ENCODE results near the gene PRICKLE2.

The PRICKLE2 gene

DNA sequence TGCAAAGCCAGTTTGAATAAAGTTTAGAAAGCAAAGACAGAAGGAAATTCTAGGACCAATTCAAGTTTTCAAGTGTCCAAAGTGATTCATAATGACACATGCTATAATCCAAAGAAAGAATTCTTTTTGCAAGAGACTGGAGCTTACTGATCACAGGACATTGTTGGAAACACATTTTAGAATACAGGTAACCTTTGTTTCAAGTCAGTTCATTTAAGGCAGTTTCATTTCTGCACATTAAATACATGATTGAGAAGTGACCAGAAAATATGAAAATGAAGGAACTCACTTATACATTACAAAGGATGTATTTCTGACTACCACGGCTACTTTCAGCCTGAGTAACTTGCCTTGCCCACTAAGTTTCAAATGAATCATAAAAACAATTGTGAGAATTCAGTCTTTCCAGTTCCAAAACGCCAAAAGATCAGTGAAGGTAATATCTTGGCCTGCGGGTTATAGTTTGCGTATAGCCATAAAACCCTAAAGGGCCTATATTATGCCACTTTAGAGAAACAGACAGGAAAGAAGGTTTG lies 48.7 kb downstream of the PRICKLE2 start:
- no peaks in the 10 kb centered on the region for H3K27me3 ChIP-seq (replicated peaks; ENCODE audit: control insufficient read depth, insufficient read depth, low read length, poor library complexity, severe bottlenecking)

DNA sequence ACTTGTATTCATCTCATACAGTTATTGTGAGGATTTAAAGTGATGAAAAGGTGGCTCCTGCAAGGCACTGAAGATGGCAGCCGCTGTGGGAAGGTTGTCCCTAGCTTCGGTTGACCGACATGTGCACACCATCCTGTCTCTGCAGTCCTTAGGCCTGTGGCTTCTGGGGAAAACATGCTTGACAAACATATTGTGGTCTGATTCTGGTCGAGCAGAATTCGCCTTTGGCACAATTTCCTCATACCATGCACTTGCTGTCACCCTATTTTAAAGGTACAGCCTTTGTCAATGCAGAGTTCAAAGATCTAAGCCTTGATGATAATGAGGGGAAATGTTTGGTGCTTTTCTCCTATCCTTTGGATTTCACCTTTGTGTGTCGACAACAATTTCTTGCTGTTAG lies 50.9 kb downstream of the PRICKLE2 start:
- no peak for DNase-seq
- H3K27ac ChIP-seq (ENCODE audit: insufficient read depth, low read length, poor library complexity, severe bottlenecking): no peak overlapping the region
- no peaks in the 10 kb centered on the region for H3K36me3 ChIP-seq (ENCODE audit: control insufficient read depth, insufficient read depth, low read length)
- H3K9me3 ChIP-seq (ENCODE audit: control insufficient read depth, low read length): no peaks in the 10 kb centered on the region
- H3K4me1 ChIP-seq (ENCODE audit: control insufficient read depth, insufficient read depth, low read length, poor library complexity, severe bottlenecking): no peaks in the 10 kb centered on the region
- H3K4me3 ChIP-seq (ENCODE audit: insufficient read depth, low read depth, low read length, poor library complexity, severe bottlenecking): no peak overlapping the region
- no peaks in the 10 kb centered on the region for H3K27me3 ChIP-seq (replicated peaks; ENCODE audit: control insufficient read depth, insufficient read depth, low read length, poor library complexity, severe bottlenecking)

More for the DNA sequence above, 48.7 kb downstream of the PRICKLE2 start:
- Histone ChIP-seq H3K4me3 (ENCODE audit: insufficient read depth, low read depth, low read length, poor library complexity, severe bottlenecking) (no peak overlapping the region), H3K36me3 (ENCODE audit: control insufficient read depth, insufficient read depth, low read length) (no peaks in the 10 kb centered on the region), H3K27ac (ENCODE audit: insufficient read depth, low read length, poor library complexity, severe bottlenecking) (no peak overlapping the region), H3K9me3 (ENCODE audit: control insufficient read depth, low read length) (no peaks in the 10 kb centered on the region), H3K4me1 (ENCODE audit: control insufficient read depth, insufficient read depth, low read length, poor library complexity, severe bottlenecking) (no peaks in the 10 kb centered on the region)
- no peak for DNase-seq

DNA sequence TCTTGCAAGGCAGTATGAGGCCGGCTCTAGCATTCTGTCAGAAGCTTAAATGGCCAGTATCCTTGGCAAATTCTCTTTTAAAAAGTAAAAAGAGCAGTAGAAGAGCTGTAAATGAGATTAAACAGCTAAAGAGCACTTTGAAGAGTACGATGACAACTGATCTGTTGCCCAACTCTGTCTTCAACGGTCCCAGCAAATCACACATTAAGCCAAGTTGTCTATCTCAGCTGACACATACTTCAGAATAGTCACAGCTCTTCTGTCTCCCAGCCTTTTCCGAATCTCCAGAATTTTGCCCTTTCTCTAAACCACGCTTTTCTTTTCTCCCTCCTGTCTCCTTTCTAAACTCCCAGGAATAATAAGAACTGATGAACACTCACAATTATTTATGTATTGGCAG lies 51.7 kb downstream of the PRICKLE2 start:
- Histone ChIP-seq H3K4me3 (ENCODE audit: insufficient read depth, low read depth, low read length, poor library complexity, severe bottlenecking) (no peak overlapping the region), H3K36me3 (ENCODE audit: control insufficient read depth, insufficient read depth, low read length) (no peaks in the 10 kb centered on the region)

DNA sequence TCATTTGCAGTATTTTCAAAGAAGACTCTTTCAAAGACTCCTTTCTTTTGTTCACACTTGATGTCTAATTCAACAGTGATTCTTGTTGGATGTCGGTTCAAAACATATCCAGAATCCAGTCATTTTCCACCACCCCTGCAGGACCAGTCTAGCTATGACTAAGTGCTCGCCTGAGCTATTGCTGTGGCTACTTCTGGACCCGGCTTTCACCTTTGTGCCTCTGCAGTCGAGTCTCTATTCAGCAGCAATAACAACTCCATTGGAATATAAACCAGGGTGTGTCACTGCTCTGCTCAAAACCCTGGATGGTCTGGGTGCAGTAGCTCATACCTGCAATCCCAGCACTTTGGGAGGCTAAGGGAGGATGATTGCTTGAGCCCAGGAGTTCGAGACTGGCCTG lies 55.0 kb downstream of the PRICKLE2 start:
- H3K4me1 ChIP-seq (ENCODE audit: control insufficient read depth, insufficient read depth, low read length, poor library complexity, severe bottlenecking): no peaks in the 10 kb centered on the region
- no peaks in the 10 kb centered on the region for H3K27me3 ChIP-seq (replicated peaks; ENCODE audit: control insufficient read depth, insufficient read depth, low read length, poor library complexity, severe bottlenecking)
- H3K9me3 ChIP-seq (ENCODE audit: control insufficient read depth, low read length): no peaks in the 10 kb centered on the region
- no peak for DNase-seq
- no peaks in the 10 kb centered on the region for H3K36me3 ChIP-seq (ENCODE audit: control insufficient read depth, insufficient read depth, low read length)
- no peak overlapping the region for H3K27ac ChIP-seq (ENCODE audit: insufficient read depth, low read length, poor library complexity, severe bottlenecking)
- no peak overlapping the region for H3K4me3 ChIP-seq (ENCODE audit: insufficient read depth, low read depth, low read length, poor library complexity, severe bottlenecking)

More for the DNA sequence above, 51.7 kb downstream of the PRICKLE2 start:
- no peaks in the 10 kb centered on the region for H3K27me3 ChIP-seq (replicated peaks; ENCODE audit: control insufficient read depth, insufficient read depth, low read length, poor library complexity, severe bottlenecking)
- no peak overlapping the region for H3K27ac ChIP-seq (ENCODE audit: insufficient read depth, low read length, poor library complexity, severe bottlenecking)
- no peaks in the 10 kb centered on the region for H3K9me3 ChIP-seq (ENCODE audit: control insufficient read depth, low read length)
- no peaks in the 10 kb centered on the region for H3K4me1 ChIP-seq (ENCODE audit: control insufficient read depth, insufficient read depth, low read length, poor library complexity, severe bottlenecking)
- DNase-seq: no peak

DNA sequence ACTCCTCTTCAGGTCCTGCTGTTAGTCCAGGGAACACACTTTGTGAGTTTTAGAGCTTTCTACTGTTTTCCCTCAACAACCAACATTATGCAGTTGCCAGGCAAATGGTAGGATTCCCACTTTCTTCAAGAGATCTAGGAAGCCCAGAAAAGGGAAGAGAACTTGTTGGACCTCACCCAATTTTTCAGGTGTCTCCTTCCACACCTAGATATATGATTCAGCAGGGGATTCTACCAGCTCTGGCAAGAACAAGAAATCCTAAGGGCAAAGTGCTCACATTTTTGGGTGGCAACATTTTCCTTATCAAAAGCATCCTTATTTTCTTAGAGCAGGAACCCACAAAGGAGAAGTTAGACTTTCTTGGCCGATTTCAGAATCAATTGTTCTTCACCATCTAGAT lies 57.4 kb downstream of the PRICKLE2 start:
- no peaks in the 10 kb centered on the region for H3K36me3 ChIP-seq (ENCODE audit: control insufficient read depth, insufficient read depth, low read length)
- no peaks in the 10 kb centered on the region for H3K9me3 ChIP-seq (ENCODE audit: control insufficient read depth, low read length)
- no peak for DNase-seq
- no peaks in the 10 kb centered on the region for H3K27me3 ChIP-seq (replicated peaks; ENCODE audit: control insufficient read depth, insufficient read depth, low read length, poor library complexity, severe bottlenecking)
- no peak overlapping the region for H3K4me3 ChIP-seq (ENCODE audit: insufficient read depth, low read depth, low read length, poor library complexity, severe bottlenecking)
- H3K4me1 ChIP-seq (ENCODE audit: control insufficient read depth, insufficient read depth, low read length, poor library complexity, severe bottlenecking): no peaks in the 10 kb centered on the region
- H3K27ac ChIP-seq (ENCODE audit: insufficient read depth, low read length, poor library complexity, severe bottlenecking): no peak overlapping the region

DNA sequence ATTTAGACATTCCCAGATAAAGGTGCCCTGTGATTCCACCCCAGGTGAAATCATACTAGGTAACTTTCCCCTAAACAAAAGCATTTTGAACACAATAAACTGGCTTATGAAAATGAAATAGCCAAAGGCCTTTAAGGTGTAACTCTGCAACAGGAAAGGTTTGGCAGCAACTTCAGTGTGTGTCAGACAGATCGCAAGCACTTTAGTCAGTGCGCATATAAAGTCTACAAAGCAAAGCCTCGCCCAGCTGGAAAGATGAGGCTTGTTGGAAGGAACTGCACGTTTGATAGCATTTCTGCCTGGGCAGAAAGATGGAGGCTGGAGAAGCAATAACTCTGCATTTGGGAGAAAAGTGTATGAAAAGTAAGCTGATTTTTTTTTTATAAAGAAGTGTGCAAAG lies 57.9 kb downstream of the PRICKLE2 start:
- H3K27ac ChIP-seq (ENCODE audit: insufficient read depth, low read length, poor library complexity, severe bottlenecking): no peak overlapping the region

DNA sequence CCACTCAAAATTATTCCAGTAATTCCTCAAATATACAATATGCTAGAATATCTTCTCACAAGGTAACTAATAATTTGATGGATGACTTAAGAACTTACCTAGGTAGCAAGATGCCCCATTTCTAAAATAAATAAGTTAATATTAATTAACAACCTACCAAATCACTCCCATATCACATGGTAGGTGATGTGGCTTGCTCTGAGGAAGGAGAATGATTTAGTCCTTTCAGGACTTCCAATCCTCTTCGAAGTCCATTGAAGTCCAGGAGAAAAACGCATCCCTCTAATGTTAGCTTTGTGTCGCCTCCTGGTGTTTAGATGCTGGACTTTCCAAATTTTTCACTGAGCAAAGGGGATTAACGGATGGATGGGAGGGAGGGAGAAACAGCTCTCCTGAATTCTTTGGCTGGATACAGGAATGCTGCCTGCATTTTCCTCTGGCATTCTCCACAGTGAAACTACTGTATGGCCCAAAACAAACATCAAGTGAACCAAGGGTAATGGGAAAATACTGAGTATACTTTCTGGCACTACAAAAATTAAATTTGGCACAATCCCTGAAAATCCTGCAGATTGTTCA lies 58.6 kb downstream of the PRICKLE2 start:
- no peaks in the 10 kb centered on the region for H3K27me3 ChIP-seq (replicated peaks; ENCODE audit: control insufficient read depth, insufficient read depth, low read length, poor library complexity, severe bottlenecking)
- H3K4me3 ChIP-seq (ENCODE audit: insufficient read depth, low read depth, low read length, poor library complexity, severe bottlenecking): no peak overlapping the region
- H3K9me3 ChIP-seq (ENCODE audit: control insufficient read depth, low read length): no peaks in the 10 kb centered on the region
- no peaks in the 10 kb centered on the region for H3K36me3 ChIP-seq (ENCODE audit: control insufficient read depth, insufficient read depth, low read length)
- no peak for DNase-seq
- no peak overlapping the region for H3K27ac ChIP-seq (ENCODE audit: insufficient read depth, low read length, poor library complexity, severe bottlenecking)
- H3K4me1 ChIP-seq (ENCODE audit: control insufficient read depth, insufficient read depth, low read length, poor library complexity, severe bottlenecking): no peaks in the 10 kb centered on the region

More for the DNA sequence above, 57.9 kb downstream of the PRICKLE2 start:
- Histone ChIP-seq H3K9me3 (ENCODE audit: control insufficient read depth, low read length) (no peaks in the 10 kb centered on the region), H3K27me3 (replicated peaks; ENCODE audit: control insufficient read depth, insufficient read depth, low read length, poor library complexity, severe bottlenecking) (no peaks in the 10 kb centered on the region), H3K36me3 (ENCODE audit: control insufficient read depth, insufficient read depth, low read length) (no peaks in the 10 kb centered on the region), H3K4me3 (ENCODE audit: insufficient read depth, low read depth, low read length, poor library complexity, severe bottlenecking) (no peak overlapping the region), H3K4me1 (ENCODE audit: control insufficient read depth, insufficient read depth, low read length, poor library complexity, severe bottlenecking) (no peaks in the 10 kb centered on the region)
- DNase-seq: no peak

DNA sequence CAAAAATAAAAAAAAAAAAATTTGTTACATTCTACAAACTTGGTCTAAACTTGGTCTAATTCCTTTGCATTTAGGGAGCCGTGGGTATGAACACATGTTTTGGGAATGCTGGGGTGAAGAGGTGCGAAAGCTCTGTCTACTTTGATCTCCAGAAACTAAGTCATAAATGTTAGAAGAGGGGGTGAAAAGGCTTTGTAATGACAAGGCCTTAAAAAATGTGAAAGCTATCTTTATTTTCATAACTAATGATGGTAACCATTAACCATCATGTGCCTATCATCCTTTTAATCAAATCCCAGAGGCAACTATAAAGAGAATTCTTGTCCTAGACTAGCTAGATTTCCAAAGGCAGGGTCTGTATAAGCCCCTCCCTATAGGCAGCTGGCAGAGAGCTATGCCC lies 60.9 kb downstream of the PRICKLE2 start:
- no peak overlapping the region for H3K4me3 ChIP-seq (ENCODE audit: insufficient read depth, low read depth, low read length, poor library complexity, severe bottlenecking)
- no peaks in the 10 kb centered on the region for H3K27me3 ChIP-seq (replicated peaks; ENCODE audit: control insufficient read depth, insufficient read depth, low read length, poor library complexity, severe bottlenecking)
- no peaks in the 10 kb centered on the region for H3K36me3 ChIP-seq (ENCODE audit: control insufficient read depth, insufficient read depth, low read length)
- DNase-seq: no peak
- no peak overlapping the region for H3K27ac ChIP-seq (ENCODE audit: insufficient read depth, low read length, poor library complexity, severe bottlenecking)
- H3K4me1 ChIP-seq (ENCODE audit: control insufficient read depth, insufficient read depth, low read length, poor library complexity, severe bottlenecking): no peaks in the 10 kb centered on the region
- H3K9me3 ChIP-seq (ENCODE audit: control insufficient read depth, low read length): no peaks in the 10 kb centered on the region

DNA sequence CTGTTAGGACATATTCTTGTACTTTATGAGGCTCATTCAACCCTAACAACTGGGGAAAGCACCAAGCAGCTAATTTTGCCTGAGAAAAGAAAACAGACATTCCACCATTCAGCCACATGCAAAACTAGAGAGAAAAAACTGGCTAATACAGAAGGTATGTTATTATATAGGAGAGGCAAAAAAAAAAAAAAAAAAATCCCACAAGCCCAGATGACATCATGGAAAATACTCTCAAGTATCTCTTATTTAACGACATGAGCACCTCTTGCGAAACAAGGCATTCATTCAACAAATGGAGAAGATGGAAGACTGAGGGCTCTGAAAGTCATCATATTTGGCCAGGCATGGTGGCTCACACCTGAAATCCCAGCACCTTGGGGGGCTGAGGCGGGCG lies 61.5 kb downstream of the PRICKLE2 start:
- Histone ChIP-seq H3K27ac (ENCODE audit: insufficient read depth, low read length, poor library complexity, severe bottlenecking) (no peak overlapping the region), H3K27me3 (replicated peaks; ENCODE audit: control insufficient read depth, insufficient read depth, low read length, poor library complexity, severe bottlenecking) (no peaks in the 10 kb centered on the region), H3K36me3 (ENCODE audit: control insufficient read depth, insufficient read depth, low read length) (no peaks in the 10 kb centered on the region), H3K9me3 (ENCODE audit: control insufficient read depth, low read length) (no peaks in the 10 kb centered on the region), H3K4me1 (ENCODE audit: control insufficient read depth, insufficient read depth, low read length, poor library complexity, severe bottlenecking) (no peaks in the 10 kb centered on the region), H3K4me3 (ENCODE audit: insufficient read depth, low read depth, low read length, poor library complexity, severe bottlenecking) (no peak overlapping the region)
- DNase-seq: no peak

DNA sequence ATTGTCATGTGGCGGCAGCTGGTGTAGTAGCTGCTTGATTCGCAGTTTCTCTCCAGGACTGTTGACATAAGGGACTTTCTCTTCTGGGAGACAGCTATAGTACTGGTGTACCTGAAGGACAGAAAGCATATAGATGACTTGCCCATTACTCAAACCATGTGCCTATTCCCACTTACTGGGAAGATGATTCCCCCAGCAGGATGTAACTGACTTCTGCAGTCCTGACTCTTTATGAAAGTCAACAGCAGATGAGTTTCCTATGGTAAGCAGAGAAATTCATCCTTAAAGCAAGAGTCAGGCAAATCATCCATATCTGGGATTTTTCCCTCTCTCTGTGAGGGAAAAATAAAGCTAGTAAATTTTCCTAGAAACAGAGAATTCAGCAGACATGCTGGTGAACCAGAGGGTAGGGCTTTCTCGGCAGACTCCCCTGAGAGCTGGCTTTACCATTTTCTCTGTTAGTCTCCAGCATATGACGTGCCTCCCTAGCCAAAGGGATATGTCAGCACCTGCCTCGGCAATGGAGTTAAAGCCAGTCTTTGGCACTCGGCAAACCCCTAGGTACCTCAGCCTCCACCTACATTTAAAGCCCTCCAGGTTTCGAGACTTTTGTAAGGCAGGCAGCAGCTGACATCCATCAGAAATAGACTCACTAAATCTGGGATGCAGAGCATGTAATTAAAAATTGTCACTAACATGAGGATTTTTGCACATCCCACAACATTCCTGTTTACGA lies 62.1 kb downstream of the PRICKLE2 start:
- no peak overlapping the region for H3K4me3 ChIP-seq (ENCODE audit: insufficient read depth, low read depth, low read length, poor library complexity, severe bottlenecking)
- no peak overlapping the region for H3K27ac ChIP-seq (ENCODE audit: insufficient read depth, low read length, poor library complexity, severe bottlenecking)
- no peaks in the 10 kb centered on the region for H3K36me3 ChIP-seq (ENCODE audit: control insufficient read depth, insufficient read depth, low read length)
- DNase-seq: no peak
- H3K4me1 ChIP-seq (ENCODE audit: control insufficient read depth, insufficient read depth, low read length, poor library complexity, severe bottlenecking): no peaks in the 10 kb centered on the region
- H3K27me3 ChIP-seq (replicated peaks; ENCODE audit: control insufficient read depth, insufficient read depth, low read length, poor library complexity, severe bottlenecking): no peaks in the 10 kb centered on the region
- no peaks in the 10 kb centered on the region for H3K9me3 ChIP-seq (ENCODE audit: control insufficient read depth, low read length)
